GM12891 (cell line): ENCODE results near the gene OOSP3.
"Not testable (repeated sequence)": the region's sequence is repeated elsewhere in the genome, so short reads cannot be mapped to it uniquely, and the experiment has no call there.

Experiments used
- PAX5 ChIP-seq: IDR thresholded peaks from 2 replicates; pipeline ENCODE4 v1.6.1; 2011; ENCODE audit warnings: low read length, moderate library complexity, mild to moderate bottlenecking; ENCODE audit not compliant: insufficient read depth, severe bottlenecking
- POLR2A ChIP-seq: IDR thresholded peaks from 2 replicates; pipeline ENCODE4 v1.6.1; 2011; ENCODE audit warnings: low read depth, low read length, control low read depth
- POLR2AphosphoS5 ChIP-seq: IDR thresholded peaks from 2 replicates; pipeline ENCODE4 v1.6.1; 2011; ENCODE audit warnings: low read depth, low read length, control low read depth
- SPI1 ChIP-seq: IDR thresholded peaks from 2 replicates; pipeline ENCODE4 v1.6.1; 2011; ENCODE audit warnings: low read depth, low read length, control low read depth
- TAF1 ChIP-seq: IDR thresholded peaks from 2 replicates; pipeline ENCODE4 v1.6.1; 2011; ENCODE audit warnings: low read depth, low read length, control low read depth

- TF ChIP-seq POLR2AphosphoS5, POLR2A, TAF1, SPI1, PAX5: not testable (repeated sequence)
Measured at GRCh38 chr11:59848439-59848838, 30.1 kb upstream of the OOSP3 start.
